Measurements from ENCODE around the gene SKA3.

SKA3 gene

DNA sequence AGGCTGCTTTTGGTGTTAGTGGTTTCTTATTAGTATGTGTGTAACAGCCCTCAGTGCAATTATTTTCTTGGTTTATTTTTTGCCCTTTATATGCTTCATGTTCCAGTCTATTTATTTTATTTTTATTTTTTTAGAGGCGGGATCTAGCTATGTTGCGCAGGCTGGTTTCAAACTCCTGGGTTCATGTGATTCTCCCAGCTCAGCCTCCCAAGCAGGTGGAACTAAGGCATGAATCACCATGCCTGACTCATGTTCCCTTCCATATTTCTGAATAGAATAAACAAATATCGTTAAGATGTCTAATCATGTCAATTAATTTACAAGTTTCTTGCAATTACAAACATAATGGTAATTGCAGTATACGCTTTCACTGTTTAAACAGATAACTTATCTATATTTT lies 11.7 kb downstream of the SKA3 start:
- H3F3A ChIP-seq (ENCODE audit: insufficient read depth, low read length): no peaks in the 10 kb centered on the region
- H3K36me3 ChIP-seq (ENCODE audit: insufficient read depth, low read length): peaks cover 44% of the 10 kb centered on the region
- H4K20me1 ChIP-seq (ENCODE audit: insufficient read depth, low read length): no peaks in the 10 kb centered on the region
- no peaks in the 10 kb centered on the region for H3K4me1 ChIP-seq (ENCODE audit: insufficient read depth, low read length, severe bottlenecking)
- H3K79me2 ChIP-seq (ENCODE audit: insufficient read depth, low read length): no peaks in the 10 kb centered on the region
- no peaks in the 10 kb centered on the region for H3K9me2 ChIP-seq (ENCODE audit: low read depth, low read length)
- no peak overlapping the region for H3K4me2 ChIP-seq (ENCODE audit: low read length)
- no peaks in the 10 kb centered on the region for H3K9me3 ChIP-seq (ENCODE audit: low read length)
- H3K27ac ChIP-seq (ENCODE audit: low read depth, low read length, poor library complexity, severe bottlenecking): no peak overlapping the region
- H2AFZ ChIP-seq (ENCODE audit: low read length): no peak overlapping the region
- no peak overlapping the region for H3K4me3 ChIP-seq (ENCODE audit: low read depth, low read length, poor library complexity, severe bottlenecking)
- H3K27me3 ChIP-seq (ENCODE audit: insufficient read depth, low read length): no peaks in the 10 kb centered on the region
- TF ChIP-seq, protein P1, sequence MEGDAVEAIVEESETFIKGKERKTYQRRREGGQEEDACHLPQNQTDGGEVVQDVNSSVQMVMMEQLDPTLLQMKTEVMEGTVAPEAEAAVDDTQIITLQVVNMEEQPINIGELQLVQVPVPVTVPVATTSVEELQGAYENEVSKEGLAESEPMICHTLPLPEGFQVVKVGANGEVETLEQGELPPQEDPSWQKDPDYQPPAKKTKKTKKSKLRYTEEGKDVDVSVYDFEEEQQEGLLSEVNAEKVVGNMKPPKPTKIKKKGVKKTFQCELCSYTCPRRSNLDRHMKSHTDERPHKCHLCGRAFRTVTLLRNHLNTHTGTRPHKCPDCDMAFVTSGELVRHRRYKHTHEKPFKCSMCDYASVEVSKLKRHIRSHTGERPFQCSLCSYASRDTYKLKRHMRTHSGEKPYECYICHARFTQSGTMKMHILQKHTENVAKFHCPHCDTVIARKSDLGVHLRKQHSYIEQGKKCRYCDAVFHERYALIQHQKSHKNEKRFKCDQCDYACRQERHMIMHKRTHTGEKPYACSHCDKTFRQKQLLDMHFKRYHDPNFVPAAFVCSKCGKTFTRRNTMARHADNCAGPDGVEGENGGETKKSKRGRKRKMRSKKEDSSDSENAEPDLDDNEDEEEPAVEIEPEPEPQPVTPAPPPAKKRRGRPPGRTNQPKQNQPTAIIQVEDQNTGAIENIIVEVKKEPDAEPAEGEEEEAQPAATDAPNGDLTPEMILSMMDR (IDR thresholded peaks at IDR 0.05; ENCODE audit: low read length): no peak
- TF ChIP-seq EZH2 (IDR thresholded peaks at IDR 0.05; ENCODE audit: borderline replicate concordance, low read length): no peak
- no peak overlapping the region for H3K9ac ChIP-seq (ENCODE audit: low read length)

DNA sequence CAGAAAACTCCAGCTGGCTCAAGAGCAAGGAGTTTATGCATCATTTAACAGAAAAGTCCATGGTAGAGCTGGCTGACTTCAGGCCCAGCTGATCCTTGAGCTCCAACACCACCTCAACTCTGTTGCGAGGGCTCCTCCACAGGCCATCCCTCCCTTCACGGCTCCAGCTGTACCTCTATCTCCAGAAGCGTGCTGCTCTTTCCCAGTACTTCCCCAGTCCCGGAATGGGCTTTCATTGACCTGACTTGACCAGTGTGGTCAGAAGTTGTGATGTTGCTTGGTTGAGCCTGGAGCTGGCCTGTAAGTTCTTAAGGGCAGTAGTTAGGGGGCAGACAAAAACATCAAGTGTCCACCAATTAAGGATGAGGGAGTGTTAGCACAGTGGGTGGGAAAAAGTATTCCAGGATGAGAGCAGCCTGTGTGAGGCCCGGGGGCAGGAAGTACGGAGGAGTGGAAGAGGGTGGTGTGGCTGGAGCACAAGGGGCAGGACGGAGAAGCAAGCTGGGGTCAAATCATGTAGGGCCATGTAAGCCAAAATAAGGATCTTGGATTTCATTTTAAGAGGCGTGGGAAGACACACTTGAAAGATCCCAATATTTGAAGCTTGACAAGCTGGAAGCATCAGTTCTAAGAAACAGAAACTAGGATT lies 24.0 kb downstream of the SKA3 start:
- Histone ChIP-seq H3K9me3 (ENCODE audit: low read length) (no peaks in the 10 kb centered on the region), H3K36me3 (ENCODE audit: insufficient read depth, low read length) (peaks cover 46% of the 10 kb centered on the region), H4K20me1 (ENCODE audit: insufficient read depth, low read length) (no peaks in the 10 kb centered on the region), H3K4me2 (ENCODE audit: low read length) (no peak overlapping the region), H3K27ac (ENCODE audit: low read depth, low read length, poor library complexity, severe bottlenecking) (no peak overlapping the region), H3K79me2 (ENCODE audit: insufficient read depth, low read length) (no peaks in the 10 kb centered on the region), H2AFZ (ENCODE audit: low read length) (no peak overlapping the region), H3K27me3 (ENCODE audit: insufficient read depth, low read length) (no peaks in the 10 kb centered on the region), H3K4me1 (ENCODE audit: insufficient read depth, low read length, severe bottlenecking) (peaks cover 11% of the 10 kb centered on the region), H3K9ac (ENCODE audit: low read length) (no peak overlapping the region), H3F3A (ENCODE audit: insufficient read depth, low read length) (0 out of 2 replicates have a peak, but pooled peaks cover 4% of the 10 kb centered on the region), H3K4me3 (ENCODE audit: low read depth, low read length, poor library complexity, severe bottlenecking) (no peak overlapping the region), H3K9me2 (ENCODE audit: low read depth, low read length) (no peaks in the 10 kb centered on the region)
- no peak for TF ChIP-seq EZH2 (IDR thresholded peaks at IDR 0.05; ENCODE audit: borderline replicate concordance, low read length)
- TF ChIP-seq, protein P1 (IDR thresholded peaks at IDR 0.05; ENCODE audit: low read length): no peak

DNA sequence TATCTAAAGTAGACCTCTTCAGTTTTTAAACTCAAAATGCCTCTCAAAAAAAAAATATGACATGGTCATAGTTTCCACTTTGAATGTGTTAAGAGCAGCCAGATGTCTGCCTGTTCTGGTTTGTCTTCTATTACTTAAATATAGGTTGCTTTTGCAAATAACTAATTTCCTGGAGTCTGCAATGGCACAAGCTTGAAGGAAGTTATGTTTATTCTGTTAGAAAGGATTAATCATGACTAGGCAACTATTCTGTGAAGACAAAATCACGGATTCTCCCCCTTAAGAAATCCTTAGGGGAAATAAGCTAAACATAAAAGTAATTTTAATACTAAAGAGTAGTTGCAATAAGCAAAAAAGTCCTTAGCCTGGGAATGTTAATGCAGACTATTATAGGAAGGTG lies 26.3 kb downstream of the SKA3 start:
- Histone ChIP-seq H3K27me3 (ENCODE audit: insufficient read depth, low read length) (no peaks in the 10 kb centered on the region), H3K36me3 (ENCODE audit: insufficient read depth, low read length) (peaks cover 57% of the 10 kb centered on the region), H3K79me2 (ENCODE audit: insufficient read depth, low read length) (0 out of 2 replicates have a peak, but pooled peaks cover 3% of the 10 kb centered on the region), H2AFZ (ENCODE audit: low read length) (no peak overlapping the region), H4K20me1 (ENCODE audit: insufficient read depth, low read length) (no peaks in the 10 kb centered on the region), H3K9me3 (ENCODE audit: low read length) (no peaks in the 10 kb centered on the region), H3K4me1 (ENCODE audit: insufficient read depth, low read length, severe bottlenecking) (peaks cover 11% of the 10 kb centered on the region), H3K4me2 (ENCODE audit: low read length) (no peak overlapping the region), H3K4me3 (ENCODE audit: low read depth, low read length, poor library complexity, severe bottlenecking) (no peak overlapping the region), H3K27ac (ENCODE audit: low read depth, low read length, poor library complexity, severe bottlenecking) (no peak overlapping the region), H3K9me2 (ENCODE audit: low read depth, low read length) (no peaks in the 10 kb centered on the region), H3K9ac (ENCODE audit: low read length) (no peak overlapping the region), H3F3A (ENCODE audit: insufficient read depth, low read length) (0 out of 2 replicates have a peak, but pooled peaks cover 4% of the 10 kb centered on the region)
- TF ChIP-seq, protein P1 (IDR thresholded peaks at IDR 0.05; ENCODE audit: low read length): no peak
- TF ChIP-seq EZH2 (IDR thresholded peaks at IDR 0.05; ENCODE audit: borderline replicate concordance, low read length): no peak
